Panc1 (cell line): ENCODE data around the gene DGKG. TPM values are rescaled to one million over a fixed set of nuclear protein-coding genes. Genes with fewer than 3 reads are reported as not detected.

Source experiments
- ATAC-seq: fragments of 200-7000 bp; cut with Tn5 transposase; 2 replicates; pipeline ENCODE4 v1.9.1; 2020; ENCODE audit warnings: mild to moderate bottlenecking, moderate library complexity
- BruUV-seq: library from RNA; stranded (reverse); fragments of 400-500 nt; replicated peaks from 2 replicates; lab custom pipeline; 2021; lab: Mats Ljungman, UMichigan
- CTCF ChIA-PET: fragments of 300-600 bp; sonication (Branson Sonifier 250); formaldehyde crosslinking; loops from one replicate; lab custom pipeline; 2022; ENCODE audit warnings: antibody characterized with exemption; lab: Charles Lee
- POLR2A ChIA-PET: fragments of 300-600 bp; sonication (Branson Sonifier 250); formaldehyde crosslinking; loops from one replicate; lab custom pipeline; 2022; ENCODE audit warnings: antibody characterized with exemption; lab: Charles Lee
- DNase-seq: peaks from one replicate; pipeline ENCODE4 v3.0.0-alpha.2; 2010; ENCODE audit warnings: low read depth, low spot score
- H3K27ac ChIP-seq: 2 replicates; pipeline ENCODE4 v1.5.1; 2011; ENCODE audit warnings: mild to moderate bottlenecking, low read length, inconsistent platforms
- H3K27me3 ChIP-seq: fragments of 200-500 bp; sonication (Bioruptor generic); 2 replicates; pipeline ENCODE4 v1.6.0; 2014; ENCODE audit warnings: low read length, inconsistent platforms; ENCODE audit not compliant: control insufficient read depth, insufficient read depth
- H3K36me3 ChIP-seq: fragments of 200-500 bp; sonication (Bioruptor generic); 2 replicates; pipeline ENCODE4 v1.5.1; 2014; ENCODE audit warnings: inconsistent platforms, mild to moderate bottlenecking, low read length, moderate library complexity; ENCODE audit not compliant: control insufficient read depth, insufficient read depth
- H3K4me1 ChIP-seq: 2 replicates; pipeline ENCODE4 v1.5.1; 2011; ENCODE audit warnings: inconsistent platforms, mild to moderate bottlenecking, low read length, moderate library complexity; ENCODE audit not compliant: control insufficient read depth, insufficient read depth
- H3K4me3 ChIP-seq, 2 experiments: 2 replicates each; pipeline ENCODE4 v1.5.1; 2011 to 2012; ENCODE audit warnings: low read depth in 2 of 2, low read length in 2 of 2, mild to moderate bottlenecking in 2 of 2, inconsistent platforms in 1 of 2, moderate library complexity in 1 of 2
- H3K9me3 ChIP-seq: fragments of 200-500 bp; sonication (Bioruptor generic); 2 replicates; pipeline ENCODE4 v1.5.1; 2014; ENCODE audit warnings: low read depth, mild to moderate bottlenecking, inconsistent platforms, low read length, moderate library complexity; ENCODE audit not compliant: control insufficient read depth, insufficient read depth
- CTCF ChIP-seq: fragments of 450-650 bp; IDR thresholded peaks from 2 replicates; pipeline ENCODE4 v1.5.1; 2017; ENCODE audit warnings: mild to moderate bottlenecking
- POLR2AphosphoS5 ChIP-seq: IDR thresholded peaks from 2 replicates; pipeline ENCODE4 v1.6.1; 2012; ENCODE audit warnings: mild to moderate bottlenecking, low read depth, low read length, moderate library complexity
- REST ChIP-seq, 2 experiments: IDR thresholded peaks; 2 replicates each; pipeline ENCODE4 v1.6.1; 2011 to 2012; ENCODE audit warnings: low read depth in 2 of 2, control low read depth in 1 of 2, low read length in 1 of 2, mild to moderate bottlenecking in 1 of 2, moderate library complexity in 1 of 2; ENCODE audit not compliant: insufficient read depth in 1 of 2
- SIN3A ChIP-seq: IDR thresholded peaks from 2 replicates; pipeline ENCODE4 v1.6.1; 2012; ENCODE audit warnings: low read depth, mild to moderate bottlenecking, low read length, moderate library complexity, borderline replicate concordance; ENCODE audit not compliant: insufficient read depth
- TCF7L2 ChIP-seq: IDR thresholded peaks from 2 replicates; pipeline ENCODE4 v1.6.1; 2011; ENCODE audit warnings: mild to moderate bottlenecking, low read depth, low read length, inconsistent platforms
- in situ Hi-C: cut with HindIII; loops from 2 replicates; pipeline ENCODE4 v1.10.0; 2016; ENCODE audit warnings: low sequenced_read_pairs, low pct_unique_long_range_greater_than_20kb
- intact Hi-C: fragments of 100-400 bp; cut with micrococcal nuclease; formaldehyde crosslinking; loops from one replicate; pipeline ENCODE4 v1.10.0; 2022; ENCODE audit not compliant: unreplicated experiment
- total RNA-seq: library from RNA; stranded (reverse); gene quantifications from one replicate; pipeline ENCODE4 v1.2.1, GENCODE V29; 2021; ENCODE audit not compliant: unreplicated experiment

Gene DGKG
- total RNA-seq, 1 experiment from 2014 or later: 0.46 TPM

GRCh38 chr3:186394566-186395217 is 32.7 kb upstream of the DGKG start:
- ATAC-seq: no peak
- Histone ChIP-seq H3K9me3 (no peaks in the 10 kb centered on the region), H3K36me3 (no peaks in the 10 kb centered on the region), H3K27me3 (peaks cover 8% of the 10 kb centered on the region), H3K27ac (no peak overlapping the region), H3K4me3 (no peak overlapping the region), H3K4me1 (no peaks in the 10 kb centered on the region)
- no peak for TF ChIP-seq CTCF
- TF ChIP-seq SIN3A: no peak
- no peak for TF ChIP-seq POLR2AphosphoS5
- no peak for TF ChIP-seq TCF7L2
- TF ChIP-seq REST (IDR thresholded peaks at IDR 0.05; ENCODE audit: insufficient read depth in 1 of 2, low read depth in 2 of 2, low read length in 1 of 2): no peak
- intact Hi-C loops: no loop called here
- no TSS peak for BruUV-seq
- DNase-seq: no peak
- CTCF ChIA-PET: no interaction called here
- POLR2A ChIA-PET: no interaction called here
- in situ Hi-C loops: no loop called here

- intact Hi-C loops (no loop called here), in situ Hi-C loops (no loop called here)
- ATAC-seq: no peak
- H3K4me1 ChIP-seq: no peaks in the 10 kb centered on the region
- ChIA-PET CTCF (no interaction called here), POLR2A (no interaction called here)
- no peaks in the 10 kb centered on the region for H3K9me3 ChIP-seq
- no peak for DNase-seq
- TF ChIP-seq TCF7L2 (no peak), SIN3A (no peak), REST (IDR thresholded peaks at IDR 0.05; ENCODE audit: insufficient read depth in 1 of 2, low read depth in 2 of 2, low read length in 1 of 2) (no peak), CTCF (no peak), POLR2AphosphoS5 (no peak)
- peaks cover 9% of the 10 kb centered on the region; the same call in 1 of the 2 replicates for H3K27me3 ChIP-seq
- H3K4me3 ChIP-seq: no peak overlapping the region
- BruUV-seq: no TSS peak
- no peaks in the 10 kb centered on the region for H3K36me3 ChIP-seq
- H3K27ac ChIP-seq: no peak overlapping the region
These were observed 25.0 kb upstream of the DGKG start for GRCh38 chr3:186386883-186387560.
